Neuronal stem cell (in vitro differentiated cells): ENCODE results near the gene HIBADH.

Experiments used
- DNase-seq: peaks from one replicate; pipeline ENCODE4 v3.0.0-alpha.2; 2013; ENCODE audit warnings: low spot score
- H2AFZ ChIP-seq: one replicate; pipeline ENCODE4 v1.6.1; 2013; ENCODE audit warnings: mild to moderate bottlenecking, low read length, inconsistent platforms
- H2AK5ac ChIP-seq: 2 replicates; pipeline ENCODE4 v1.6.1; 2013; ENCODE audit warnings: low read depth, mild to moderate bottlenecking, inconsistent platforms, low read length, moderate library complexity, mixed read lengths
- H2BK120ac ChIP-seq: 2 replicates; pipeline ENCODE4 v1.6.1; 2013; ENCODE audit warnings: low read depth, mild to moderate bottlenecking, inconsistent platforms, low read length, moderate library complexity, mixed read lengths
- H2BK12ac ChIP-seq: one replicate; pipeline ENCODE4 v1.6.1; 2013; ENCODE audit warnings: low read length, inconsistent platforms
- H2BK15ac ChIP-seq: 2 replicates; pipeline ENCODE4 v1.6.1; 2013; ENCODE audit warnings: mild to moderate bottlenecking, low read length, inconsistent platforms, mixed read lengths
- H2BK5ac ChIP-seq: one replicate; pipeline ENCODE4 v1.6.1; 2013; ENCODE audit warnings: inconsistent platforms, mild to moderate bottlenecking, low read length, moderate library complexity
- H3K14ac ChIP-seq: one replicate; pipeline ENCODE4 v1.6.1; 2013; ENCODE audit warnings: low read length, inconsistent platforms
- H3K18ac ChIP-seq: 2 replicates; pipeline ENCODE4 v1.6.1; 2013; ENCODE audit warnings: low read length, inconsistent platforms
- H3K23ac ChIP-seq: 2 replicates; pipeline ENCODE4 v1.6.1; 2013; ENCODE audit warnings: low read depth, mild to moderate bottlenecking, mixed read lengths, low read length, inconsistent platforms; ENCODE audit not compliant: poor library complexity
- H3K27ac ChIP-seq: replicated peaks from 3 replicates; pipeline ENCODE4 v1.5.1; 2013; ENCODE audit warnings: low read length, inconsistent platforms
- H3K27me3 ChIP-seq, 3 experiments: 2 replicates each; pipeline ENCODE4 v1.6.1; 2013; ENCODE audit warnings: low read length in 3 of 3, mild to moderate bottlenecking in 2 of 3, inconsistent platforms in 1 of 3, low read depth in 1 of 3, mixed read lengths in 1 of 3, moderate library complexity in 1 of 3; ENCODE audit not compliant: control insufficient read depth in 3 of 3, insufficient read depth in 3 of 3
- H3K36me3 ChIP-seq, 2 donors: replicated peaks in 1 of 2; 2 replicates each; pipeline ENCODE4 v1.6.1; 2013; ENCODE audit warnings: low read length in 2 of 2; ENCODE audit not compliant: control insufficient read depth in 2 of 2, insufficient read depth in 2 of 2
- H3K4ac ChIP-seq: 2 replicates; pipeline ENCODE4 v1.6.1; 2013; ENCODE audit warnings: inconsistent platforms, mild to moderate bottlenecking, low read length, moderate library complexity
- H3K4me1 ChIP-seq, 2 donors: 1 replicate in 1 of 2; 2 replicates in 1 of 2; pipeline ENCODE4 v1.6.1; 2013; ENCODE audit warnings: low read length in 2 of 2, low read depth in 1 of 2; ENCODE audit not compliant: control insufficient read depth in 2 of 2, insufficient read depth in 1 of 2
- H3K4me2 ChIP-seq: one replicate; pipeline ENCODE4 v1.6.1; 2013; ENCODE audit warnings: mild to moderate bottlenecking, low read length, inconsistent platforms; ENCODE audit not compliant: insufficient read depth, poor library complexity, severe bottlenecking
- H3K4me3 ChIP-seq, 2 donors: 2 replicates each; pipeline ENCODE4 v1.5.1; 2013; ENCODE audit warnings: low read length in 2 of 2, mild to moderate bottlenecking in 2 of 2, inconsistent platforms in 1 of 2, moderate library complexity in 1 of 2
- H3K79me1 ChIP-seq: one replicate; pipeline ENCODE4 v1.6.1; 2013; ENCODE audit warnings: low read depth, mild to moderate bottlenecking, inconsistent platforms, low read length, moderate library complexity
- H3K9ac ChIP-seq: one replicate; pipeline ENCODE4 v1.6.1; 2013; ENCODE audit warnings: mild to moderate bottlenecking, low read depth, low read length, inconsistent platforms; ENCODE audit not compliant: poor library complexity
- H3K9me3 ChIP-seq, 2 donors: replicated peaks in 1 of 2; 2 replicates each; pipeline versions ENCODE3 to v1.6.1; 2013; ENCODE audit warnings: low read length in 2 of 2, mild to moderate bottlenecking in 2 of 2, inconsistent platforms in 1 of 2, low read depth in 1 of 2, mixed read lengths in 1 of 2, moderate library complexity in 1 of 2; ENCODE audit not compliant: control insufficient read depth in 2 of 2, insufficient read depth in 1 of 2
- H4K8ac ChIP-seq: one replicate; pipeline ENCODE4 v1.6.1; 2013; ENCODE audit warnings: low read depth, mild to moderate bottlenecking, inconsistent platforms, low read length, moderate library complexity
- H4K91ac ChIP-seq: one replicate; pipeline ENCODE4 v1.6.1; 2013; ENCODE audit warnings: low read length, low read depth, mild to moderate bottlenecking, inconsistent platforms; ENCODE audit not compliant: poor library complexity
- WGBS, 2 donors: extraction: QIAGEN DNeasy Blood & Tissue Kit; methylation state at CpG; one replicate each; pipeline ENCODE4 v1.1.7; 2013; ENCODE audit warnings: missing lambda C conversion rate in 2 of 2, mixed read lengths in 1 of 2; ENCODE audit not compliant: insufficient read length in 2 of 2, insufficient replicate concordance in 1 of 2; ENCODE audit errors: extremely low coverage in 2 of 2; 5-methylcytosine and 5-hydroxymethylcytosine counted together

Gene HIBADH

DNA sequence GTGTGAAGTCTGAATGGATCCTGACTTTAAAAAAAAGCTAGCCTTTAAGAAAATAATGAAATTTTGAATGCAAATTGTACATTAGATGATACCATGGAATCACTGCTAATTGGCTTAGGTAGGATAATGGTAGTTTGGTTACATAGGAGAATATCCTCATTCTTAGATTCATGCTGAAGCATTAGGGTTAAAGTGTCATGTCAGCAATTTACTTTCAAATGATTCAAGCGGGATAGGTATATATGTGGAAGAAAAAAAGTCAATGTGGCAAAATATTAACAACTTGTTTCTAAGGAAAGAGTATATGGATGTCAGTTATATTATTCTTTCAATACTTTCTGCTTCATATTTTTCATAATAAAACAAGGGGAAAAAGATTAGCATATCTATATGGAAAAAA, 7.5 kb downstream of the HIBADH start:
- H2AK5ac ChIP-seq, result no peak overlapping the region
- no peak overlapping the region for H3K27ac ChIP-seq
- H3K4me3 ChIP-seq, result no peak overlapping the region
- H3K27me3 ChIP-seq, result no peaks in the 10 kb centered on the region
- no peak overlapping the region for H3K4me2 ChIP-seq
- H2BK12ac ChIP-seq, result no peak overlapping the region
- H3K18ac ChIP-seq, result no peak overlapping the region
- DNase-seq, result no peak
- no peak overlapping the region for H3K23ac ChIP-seq
- no peak overlapping the region for H3K4ac ChIP-seq
- no peak overlapping the region for H2AFZ ChIP-seq
- H2BK15ac ChIP-seq, result no peak overlapping the region
- H2BK120ac ChIP-seq, result no peak overlapping the region
- no CpG with 5 or more reads among the region's 1 CpG for WGBS, 2 donors
- H3K9ac ChIP-seq, result no peak overlapping the region
- peaks cover 0 to 1% of the 10 kb centered on the region in 2 donors for H3K4me1 ChIP-seq
- no peak overlapping the region for H4K8ac ChIP-seq
- no peaks in the 10 kb centered on the region for H3K79me1 ChIP-seq
- H3K14ac ChIP-seq, result no peak overlapping the region
- peaks cover 0 to 45% of the 10 kb centered on the region in 2 donors for H3K36me3 ChIP-seq
- no peak overlapping the region for H2BK5ac ChIP-seq
- no peak overlapping the region for H4K91ac ChIP-seq
- H3K9me3 ChIP-seq, result no peaks in the 10 kb centered on the region

DNA sequence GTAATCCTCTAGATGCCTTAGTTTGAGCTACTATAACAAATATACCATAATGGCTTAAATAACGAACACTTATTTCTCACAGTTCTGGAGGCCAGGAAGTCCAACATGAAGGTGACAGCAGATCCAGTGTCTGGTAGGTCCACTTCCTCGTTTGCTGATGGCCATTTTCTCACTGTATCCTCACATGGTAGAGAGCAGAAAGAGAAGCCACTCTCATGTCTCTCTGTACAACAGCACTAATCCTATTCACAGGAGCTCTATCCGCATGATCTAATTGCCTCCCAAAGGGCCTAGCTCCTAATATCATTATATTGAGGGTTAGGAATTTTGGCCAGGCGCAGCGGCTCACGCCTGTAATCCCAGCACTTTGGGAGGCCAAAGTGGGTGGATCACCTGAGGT, 10.2 kb downstream of the HIBADH start:
- Histone ChIP-seq H3K27me3 (no peaks in the 10 kb centered on the region), H3K79me1 (no peaks in the 10 kb centered on the region), H2AFZ (no peak overlapping the region), H3K4me2 (no peak overlapping the region), H3K18ac (no peak overlapping the region), H2BK12ac (no peak overlapping the region), H3K4ac (no peak overlapping the region), H3K14ac (no peak overlapping the region), H2BK15ac (no peak overlapping the region), H3K36me3 (peaks cover 0 to 42% of the 10 kb centered on the region in 2 donors), H3K4me1 (peaks cover 0 to 1% of the 10 kb centered on the region in 2 donors), H3K23ac (no peak overlapping the region), H3K9me3 (no peaks in the 10 kb centered on the region), H3K27ac (no peak overlapping the region), H2BK5ac (no peak overlapping the region), H2AK5ac (no peak overlapping the region), H4K91ac (no peak overlapping the region), H3K9ac (no peak overlapping the region), H3K4me3 (no peak overlapping the region), H2BK120ac (no peak overlapping the region), H4K8ac (no peak overlapping the region)
- DNase-seq, result no peak
- no CpG with 5 or more reads among the region's 6 CpGs for WGBS, 2 donors

DNA sequence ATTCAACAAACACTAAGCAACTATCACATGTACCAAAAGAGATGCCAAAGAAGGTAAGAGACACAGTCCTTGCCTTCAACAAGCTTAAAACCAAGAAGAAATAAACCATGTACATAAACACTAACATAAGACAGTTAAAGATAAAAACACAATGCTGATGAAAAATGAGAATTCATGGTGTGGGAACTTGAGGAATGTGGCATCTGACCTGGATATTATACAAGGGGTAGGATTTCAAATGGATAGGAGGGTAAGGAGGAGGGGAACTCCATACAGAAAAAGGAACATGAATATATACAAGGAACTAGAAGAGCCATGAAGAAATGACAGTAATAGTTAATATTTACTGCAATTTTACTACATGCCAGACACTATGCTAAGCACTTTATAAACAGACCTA, 11.0 kb downstream of the HIBADH start:
- Histone ChIP-seq H2BK12ac (no peak overlapping the region), H2AFZ (no peak overlapping the region), H3K4me3 (no peak overlapping the region), H4K8ac (no peak overlapping the region), H2BK15ac (no peak overlapping the region), H3K23ac (no peak overlapping the region), H3K4me1 (peaks cover 0 to 1% of the 10 kb centered on the region in 2 donors), H4K91ac (no peak overlapping the region), H3K27me3 (no peaks in the 10 kb centered on the region), H2AK5ac (no peak overlapping the region), H3K79me1 (no peaks in the 10 kb centered on the region), H3K4me2 (no peak overlapping the region), H2BK5ac (no peak overlapping the region), H3K9me3 (no peaks in the 10 kb centered on the region), H3K18ac (no peak overlapping the region), H3K27ac (no peak overlapping the region), H2BK120ac (no peak overlapping the region), H3K9ac (no peak overlapping the region), H3K14ac (no peak overlapping the region), H3K4ac (no peak overlapping the region), H3K36me3 (peaks cover 0 to 46% of the 10 kb centered on the region in 2 donors)
- DNase-seq, result no peak

DNA sequence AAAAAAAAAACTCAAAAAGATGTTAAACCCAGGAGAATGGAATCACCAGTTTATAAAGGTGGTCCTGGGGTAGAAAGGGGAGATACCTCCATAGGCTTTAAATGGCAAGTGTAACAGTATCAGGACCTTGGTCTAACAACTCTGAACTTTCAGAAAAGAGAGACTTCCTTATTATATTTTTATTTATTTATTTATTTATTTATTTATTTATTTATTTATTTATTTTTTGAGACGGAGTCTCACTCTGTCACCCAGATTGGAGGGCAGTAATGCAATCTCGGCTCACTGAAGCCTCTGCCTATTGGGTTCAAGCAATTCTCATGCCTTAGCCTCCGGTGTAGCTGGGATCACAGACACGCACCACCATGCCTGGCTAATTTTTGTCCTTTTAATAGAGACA, 12.4 kb downstream of the HIBADH start:
- H3K14ac ChIP-seq, result no peak overlapping the region
- H3K27me3 ChIP-seq, result no peaks in the 10 kb centered on the region
- H3K36me3 ChIP-seq, result peaks cover 0 to 42% of the 10 kb centered on the region in 2 donors
- no peak overlapping the region for H3K4ac ChIP-seq
- H3K9ac ChIP-seq, result no peak overlapping the region
- no peak overlapping the region for H3K27ac ChIP-seq
- no peaks in the 10 kb centered on the region for H3K79me1 ChIP-seq
- H2BK15ac ChIP-seq, result no peak overlapping the region
- no peak overlapping the region for H4K8ac ChIP-seq
- no peak overlapping the region for H2AK5ac ChIP-seq
- no peak overlapping the region for H2BK5ac ChIP-seq
- H4K91ac ChIP-seq, result no peak overlapping the region
- no peak overlapping the region for H3K4me3 ChIP-seq
- H2BK12ac ChIP-seq, result no peak overlapping the region
- no peaks in the 10 kb centered on the region for H3K9me3 ChIP-seq
- H3K18ac ChIP-seq, result no peak overlapping the region
- no peak overlapping the region for H3K4me2 ChIP-seq
- no peak for DNase-seq
- no peak overlapping the region for H2BK120ac ChIP-seq
- H3K4me1 ChIP-seq, result peaks cover 0 to 1% of the 10 kb centered on the region in 2 donors
- H2AFZ ChIP-seq, result no peak overlapping the region
- WGBS, 2 donors, result no CpG with 5 or more reads among the region's 4 CpGs
- no peak overlapping the region for H3K23ac ChIP-seq
